ENCODE results near the gene PRPS1L1. TPM values are rescaled to one million over a fixed set of nuclear protein-coding genes. Genes with fewer than 3 reads are reported as not detected.

The PRPS1L1 gene
- total and polyA plus RNA-seq, 2 of the 8 experiments (the other 6 are each of a cell fraction or from before 2014, with no cell fraction given): not detected

DNA sequence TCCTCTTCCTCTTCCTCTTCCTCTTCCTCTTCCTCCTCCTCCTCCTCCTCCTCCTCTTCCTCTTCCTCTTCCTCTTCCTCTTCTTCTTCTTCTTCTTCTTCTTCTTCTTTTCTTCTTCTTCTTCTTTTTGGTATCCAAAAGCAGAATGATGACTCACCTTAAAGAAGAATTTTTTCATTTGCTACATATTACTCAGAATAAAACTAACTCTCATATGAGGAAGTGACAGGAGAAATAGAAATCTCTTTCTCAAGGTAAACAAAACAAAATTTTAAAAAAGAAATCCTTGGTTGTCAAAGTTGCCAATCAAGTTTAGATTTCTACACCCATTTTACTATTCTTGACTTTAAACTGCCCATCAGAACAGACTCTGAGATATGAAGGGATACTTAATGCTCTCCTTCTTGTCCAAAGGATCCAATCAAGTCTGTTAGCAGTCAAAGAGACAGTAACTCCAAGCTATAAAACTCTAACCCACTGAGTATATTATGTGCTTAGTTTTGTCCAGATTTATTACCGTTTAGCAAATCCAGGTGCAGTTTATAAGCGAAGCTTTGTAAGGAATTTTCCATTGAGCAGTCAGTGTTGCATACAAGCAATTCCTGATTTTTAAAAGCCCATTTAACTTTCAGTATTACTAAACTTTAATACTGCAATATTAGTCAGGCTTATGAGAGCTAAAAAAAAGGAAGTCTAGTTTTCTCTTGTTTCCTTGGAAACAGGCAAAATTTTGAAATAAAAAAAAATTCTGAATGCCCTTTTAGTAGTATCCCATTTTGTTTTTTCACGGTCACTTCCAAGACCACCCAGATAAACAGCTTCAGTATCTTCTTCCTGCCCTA lies 44.2 kb downstream of the PRPS1L1 start (continued):
- TF ChIP-seq, protein P1, sequence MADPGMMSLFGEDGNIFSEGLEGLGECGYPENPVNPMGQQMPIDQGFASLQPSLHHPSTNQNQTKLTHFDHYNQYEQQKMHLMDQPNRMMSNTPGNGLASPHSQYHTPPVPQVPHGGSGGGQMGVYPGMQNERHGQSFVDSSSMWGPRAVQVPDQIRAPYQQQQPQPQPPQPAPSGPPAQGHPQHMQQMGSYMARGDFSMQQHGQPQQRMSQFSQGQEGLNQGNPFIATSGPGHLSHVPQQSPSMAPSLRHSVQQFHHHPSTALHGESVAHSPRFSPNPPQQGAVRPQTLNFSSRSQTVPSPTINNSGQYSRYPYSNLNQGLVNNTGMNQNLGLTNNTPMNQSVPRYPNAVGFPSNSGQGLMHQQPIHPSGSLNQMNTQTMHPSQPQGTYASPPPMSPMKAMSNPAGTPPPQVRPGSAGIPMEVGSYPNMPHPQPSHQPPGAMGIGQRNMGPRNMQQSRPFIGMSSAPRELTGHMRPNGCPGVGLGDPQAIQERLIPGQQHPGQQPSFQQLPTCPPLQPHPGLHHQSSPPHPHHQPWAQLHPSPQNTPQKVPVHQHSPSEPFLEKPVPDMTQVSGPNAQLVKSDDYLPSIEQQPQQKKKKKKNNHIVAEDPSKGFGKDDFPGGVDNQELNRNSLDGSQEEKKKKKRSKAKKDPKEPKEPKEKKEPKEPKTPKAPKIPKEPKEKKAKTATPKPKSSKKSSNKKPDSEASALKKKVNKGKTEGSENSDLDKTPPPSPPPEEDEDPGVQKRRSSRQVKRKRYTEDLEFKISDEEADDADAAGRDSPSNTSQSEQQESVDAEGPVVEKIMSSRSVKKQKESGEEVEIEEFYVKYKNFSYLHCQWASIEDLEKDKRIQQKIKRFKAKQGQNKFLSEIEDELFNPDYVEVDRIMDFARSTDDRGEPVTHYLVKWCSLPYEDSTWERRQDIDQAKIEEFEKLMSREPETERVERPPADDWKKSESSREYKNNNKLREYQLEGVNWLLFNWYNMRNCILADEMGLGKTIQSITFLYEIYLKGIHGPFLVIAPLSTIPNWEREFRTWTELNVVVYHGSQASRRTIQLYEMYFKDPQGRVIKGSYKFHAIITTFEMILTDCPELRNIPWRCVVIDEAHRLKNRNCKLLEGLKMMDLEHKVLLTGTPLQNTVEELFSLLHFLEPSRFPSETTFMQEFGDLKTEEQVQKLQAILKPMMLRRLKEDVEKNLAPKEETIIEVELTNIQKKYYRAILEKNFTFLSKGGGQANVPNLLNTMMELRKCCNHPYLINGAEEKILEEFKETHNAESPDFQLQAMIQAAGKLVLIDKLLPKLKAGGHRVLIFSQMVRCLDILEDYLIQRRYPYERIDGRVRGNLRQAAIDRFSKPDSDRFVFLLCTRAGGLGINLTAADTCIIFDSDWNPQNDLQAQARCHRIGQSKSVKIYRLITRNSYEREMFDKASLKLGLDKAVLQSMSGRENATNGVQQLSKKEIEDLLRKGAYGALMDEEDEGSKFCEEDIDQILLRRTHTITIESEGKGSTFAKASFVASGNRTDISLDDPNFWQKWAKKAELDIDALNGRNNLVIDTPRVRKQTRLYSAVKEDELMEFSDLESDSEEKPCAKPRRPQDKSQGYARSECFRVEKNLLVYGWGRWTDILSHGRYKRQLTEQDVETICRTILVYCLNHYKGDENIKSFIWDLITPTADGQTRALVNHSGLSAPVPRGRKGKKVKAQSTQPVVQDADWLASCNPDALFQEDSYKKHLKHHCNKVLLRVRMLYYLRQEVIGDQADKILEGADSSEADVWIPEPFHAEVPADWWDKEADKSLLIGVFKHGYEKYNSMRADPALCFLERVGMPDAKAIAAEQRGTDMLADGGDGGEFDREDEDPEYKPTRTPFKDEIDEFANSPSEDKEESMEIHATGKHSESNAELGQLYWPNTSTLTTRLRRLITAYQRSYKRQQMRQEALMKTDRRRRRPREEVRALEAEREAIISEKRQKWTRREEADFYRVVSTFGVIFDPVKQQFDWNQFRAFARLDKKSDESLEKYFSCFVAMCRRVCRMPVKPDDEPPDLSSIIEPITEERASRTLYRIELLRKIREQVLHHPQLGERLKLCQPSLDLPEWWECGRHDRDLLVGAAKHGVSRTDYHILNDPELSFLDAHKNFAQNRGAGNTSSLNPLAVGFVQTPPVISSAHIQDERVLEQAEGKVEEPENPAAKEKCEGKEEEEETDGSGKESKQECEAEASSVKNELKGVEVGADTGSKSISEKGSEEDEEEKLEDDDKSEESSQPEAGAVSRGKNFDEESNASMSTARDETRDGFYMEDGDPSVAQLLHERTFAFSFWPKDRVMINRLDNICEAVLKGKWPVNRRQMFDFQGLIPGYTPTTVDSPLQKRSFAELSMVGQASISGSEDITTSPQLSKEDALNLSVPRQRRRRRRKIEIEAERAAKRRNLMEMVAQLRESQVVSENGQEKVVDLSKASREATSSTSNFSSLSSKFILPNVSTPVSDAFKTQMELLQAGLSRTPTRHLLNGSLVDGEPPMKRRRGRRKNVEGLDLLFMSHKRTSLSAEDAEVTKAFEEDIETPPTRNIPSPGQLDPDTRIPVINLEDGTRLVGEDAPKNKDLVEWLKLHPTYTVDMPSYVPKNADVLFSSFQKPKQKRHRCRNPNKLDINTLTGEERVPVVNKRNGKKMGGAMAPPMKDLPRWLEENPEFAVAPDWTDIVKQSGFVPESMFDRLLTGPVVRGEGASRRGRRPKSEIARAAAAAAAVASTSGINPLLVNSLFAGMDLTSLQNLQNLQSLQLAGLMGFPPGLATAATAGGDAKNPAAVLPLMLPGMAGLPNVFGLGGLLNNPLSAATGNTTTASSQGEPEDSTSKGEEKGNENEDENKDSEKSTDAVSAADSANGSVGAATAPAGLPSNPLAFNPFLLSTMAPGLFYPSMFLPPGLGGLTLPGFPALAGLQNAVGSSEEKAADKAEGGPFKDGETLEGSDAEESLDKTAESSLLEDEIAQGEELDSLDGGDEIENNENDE (IDR thresholded peaks at IDR 0.05; ENCODE audit: insufficient replicate concordance, low read length): no peak
- TF ChIP-seq KDM4A (IDR thresholded peaks at IDR 0.05; ENCODE audit: low read depth, low read length, severe bottlenecking) (no peak), FOSL1 (IDR thresholded peaks at IDR 0.05; ENCODE audit: insufficient read depth, low read depth, low read length) (no peak), RBBP5 (IDR thresholded peaks at IDR 0.05; ENCODE audit: borderline replicate concordance, low read depth, low read length) (no peak), HDAC6 (IDR thresholded peaks at IDR 0.05; ENCODE audit: low read depth, low read length) (no peak), TAF1 (IDR thresholded peaks at IDR 0.05; ENCODE audit: low read depth, low read length) (no peak), TEAD4 (IDR thresholded peaks at IDR 0.05; ENCODE audit: low read depth, low read length) (no peak)
- TF ChIP-seq, protein P2, sequence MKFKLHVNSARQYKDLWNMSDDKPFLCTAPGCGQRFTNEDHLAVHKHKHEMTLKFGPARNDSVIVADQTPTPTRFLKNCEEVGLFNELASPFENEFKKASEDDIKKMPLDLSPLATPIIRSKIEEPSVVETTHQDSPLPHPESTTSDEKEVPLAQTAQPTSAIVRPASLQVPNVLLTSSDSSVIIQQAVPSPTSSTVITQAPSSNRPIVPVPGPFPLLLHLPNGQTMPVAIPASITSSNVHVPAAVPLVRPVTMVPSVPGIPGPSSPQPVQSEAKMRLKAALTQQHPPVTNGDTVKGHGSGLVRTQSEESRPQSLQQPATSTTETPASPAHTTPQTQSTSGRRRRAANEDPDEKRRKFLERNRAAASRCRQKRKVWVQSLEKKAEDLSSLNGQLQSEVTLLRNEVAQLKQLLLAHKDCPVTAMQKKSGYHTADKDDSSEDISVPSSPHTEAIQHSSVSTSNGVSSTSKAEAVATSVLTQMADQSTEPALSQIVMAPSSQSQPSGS (IDR thresholded peaks at IDR 0.05; ENCODE audit: low read length): no peak
